ENCODE data around the gene PNKD. TPM values are rescaled to one million over a fixed set of nuclear protein-coding genes. Genes with fewer than 3 reads are reported as not detected.

The PNKD gene
- total and polyA plus RNA-seq, 11 donors, result 53.8 to 146 (median 72.5) TPM

DNA sequence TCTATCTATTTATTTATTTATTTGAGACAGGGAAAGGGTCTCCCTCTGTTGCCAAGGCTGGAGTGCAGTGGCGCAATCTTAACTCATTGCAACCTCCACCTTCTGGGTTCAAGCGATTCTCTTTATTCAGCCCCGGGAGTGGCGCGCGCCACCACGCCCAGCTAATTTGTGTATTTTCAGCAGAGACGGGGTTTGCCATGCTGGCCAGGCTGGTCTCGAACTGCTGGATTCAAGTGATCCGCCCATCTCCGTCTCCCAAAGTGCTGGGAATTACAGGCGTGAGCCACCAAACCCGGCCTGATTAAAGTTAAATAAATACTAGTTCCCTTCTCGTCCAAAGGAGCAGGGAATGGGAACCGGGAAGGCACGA is 125.1 kb downstream of the PNKD start:
- no peaks in the 10 kb centered on the region for H3K27me3 ChIP-seq
- intact Hi-C loops (cut with DNase I), result loop anchor here in 7 of 10 donors (2.0 to 10.0 kb wide), 8 partner anchors 27 to 211 kb away; partner anchors contain the start of genes AAMP (in 3 of the 7), PNKD (in 3 of the 7) and ARPC2 (in 1 of the 7)
- peak overlapping the region; percentile 99 to 100 (median 100) for H3K27ac ChIP-seq
- 33 to 40% (median 38%) methylated on average over 16 of the region's 16 CpGs for WGBS, 4 donors
- TF ChIP-seq POLR2A (IDR thresholded peaks at IDR 0.05), result no peak
- TF ChIP-seq, protein P1, sequence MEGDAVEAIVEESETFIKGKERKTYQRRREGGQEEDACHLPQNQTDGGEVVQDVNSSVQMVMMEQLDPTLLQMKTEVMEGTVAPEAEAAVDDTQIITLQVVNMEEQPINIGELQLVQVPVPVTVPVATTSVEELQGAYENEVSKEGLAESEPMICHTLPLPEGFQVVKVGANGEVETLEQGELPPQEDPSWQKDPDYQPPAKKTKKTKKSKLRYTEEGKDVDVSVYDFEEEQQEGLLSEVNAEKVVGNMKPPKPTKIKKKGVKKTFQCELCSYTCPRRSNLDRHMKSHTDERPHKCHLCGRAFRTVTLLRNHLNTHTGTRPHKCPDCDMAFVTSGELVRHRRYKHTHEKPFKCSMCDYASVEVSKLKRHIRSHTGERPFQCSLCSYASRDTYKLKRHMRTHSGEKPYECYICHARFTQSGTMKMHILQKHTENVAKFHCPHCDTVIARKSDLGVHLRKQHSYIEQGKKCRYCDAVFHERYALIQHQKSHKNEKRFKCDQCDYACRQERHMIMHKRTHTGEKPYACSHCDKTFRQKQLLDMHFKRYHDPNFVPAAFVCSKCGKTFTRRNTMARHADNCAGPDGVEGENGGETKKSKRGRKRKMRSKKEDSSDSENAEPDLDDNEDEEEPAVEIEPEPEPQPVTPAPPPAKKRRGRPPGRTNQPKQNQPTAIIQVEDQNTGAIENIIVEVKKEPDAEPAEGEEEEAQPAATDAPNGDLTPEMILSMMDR (IDR thresholded peaks at IDR 0.05), result no peak
- ATAC-seq (no peak), DNase-seq (peak in 1 of 5 donors; percentile 51)
- H3K4me1 ChIP-seq, result peaks cover 0 to 50% (median 24%) of the 10 kb centered on the region in 12 donors
- H3K36me3 ChIP-seq, result no peaks in the 10 kb centered on the region
- no peaks in the 10 kb centered on the region for H3K9me3 ChIP-seq
- peak overlapping the region in 11 of 12 donors; percentile 63 to 100 (median 98) for H3K4me3 ChIP-seq

- intact Hi-C loops (cut with DNase I), result loop anchor here in 9 of 10 donors (1.0 to 10.0 kb wide), 14 partner anchors 10 to 211 kb away; partner anchors contain the start of genes AAMP (in 4 of the 9), PNKD (in 4 of the 9), TMBIM1 (in 2 of the 9) and ARPC2 (in 1 of the 9)
- H3K27me3 ChIP-seq, result no peaks in the 10 kb centered on the region
- peaks cover 0 to 1% (median 0%) of the 10 kb centered on the region in 9 donors for H3K36me3 ChIP-seq
- H3K27ac ChIP-seq, result peak overlapping the region; percentile 99 to 100 (median 100)
- H3K9me3 ChIP-seq, result no peaks in the 10 kb centered on the region
- DNase-seq (peak; percentile 95 to 98 (median 95)), ATAC-seq (peak; percentile 70 to 80 (median 74))
- peaks cover 0 to 52% (median 28%) of the 10 kb centered on the region in 12 donors for H3K4me1 ChIP-seq
- H3K4me3 ChIP-seq, result peak overlapping the region; percentile 63 to 100 (median 96)
- WGBS, 4 donors, result 0 to 1% (median 0%) methylated on average over 17 to 57 of the region's 57 CpGs
- peak in 1 of 2 donors; percentile 59 for TF ChIP-seq POLR2A (IDR thresholded peaks at IDR 0.05)
- TF ChIP-seq, protein P1 (IDR thresholded peaks at IDR 0.05), result peak; percentile 83 to 99 (median 94)
These were observed 125.7 kb downstream of the PNKD start for GRCh38 chr2:218395826-218396687.

Small RNAs within 50 kb of the gene (microRNA-seq; reads per million reads assigned to microRNA genes)
- gene MIR6513, result 1.5 to 6.0 (median 3.5) reads per million in 4 donors
- gene MIR6810, result 0 to 0.77 (median 0.69) reads per million in 4 donors

Other genes starting within 250 kb of the PNKD start
- gene RUFY4, start 201.3 kb upstream of the PNKD start, total RNA-seq, result 1 to 10 TPM in 1 of 9 donors, under 1 TPM in 2, not detected in 6; 0.11 to 1.0 (median 0.14) TPM
- gene RUFY4, start 201.3 kb upstream of the PNKD start, polyA plus RNA-seq, result not detected
- gene CXCR2, start 144.5 kb upstream of the PNKD start, total RNA-seq, result 1 to 10 TPM in 2 of 9 donors, under 1 TPM in 7; 0.27 to 2.0 (median 0.56) TPM
- gene CXCR2, start 144.5 kb upstream of the PNKD start, polyA plus RNA-seq, result under 1 TPM; 0.11 to 0.19 TPM
- 1 to 10 TPM in 2 of 9 donors, under 1 TPM in 7; 0.23 to 1.9 (median 0.59) TPM for gene CXCR1, start 103.6 kb upstream of the PNKD start, total RNA-seq
- gene CXCR1, start 103.6 kb upstream of the PNKD start, polyA plus RNA-seq, result under 1 TPM; 0.08 to 0.22 TPM
- gene ARPC2, start 53.3 kb upstream of the PNKD start, total RNA-seq, result 100 to 1,000 TPM; 126 to 278 (median 139) TPM
- 100 to 1,000 TPM in 1 of 2 donors, 10 to 100 TPM in 1; 64.9 to 223 TPM for gene ARPC2, start 53.3 kb upstream of the PNKD start, polyA plus RNA-seq
- gene GPBAR1, start 9.5 kb upstream of the PNKD start, total RNA-seq, result 1 to 10 TPM in 6 of 9 donors, under 1 TPM in 3; 0.52 to 4.7 (median 1.2) TPM
- gene GPBAR1, start 9.5 kb upstream of the PNKD start, polyA plus RNA-seq, result 1 to 10 TPM in 1 of 2 donors, under 1 TPM in 1; 1.00 to 1.8 TPM
- 100 to 1,000 TPM in 2 of 9 donors, 10 to 100 TPM in 7; 51.6 to 127 (median 58.0) TPM for gene AAMP, start 382 bp upstream of the PNKD start, total RNA-seq
- gene AAMP, start 382 bp upstream of the PNKD start, polyA plus RNA-seq, result 100 to 1,000 TPM in 1 of 2 donors, 10 to 100 TPM in 1; 58.6 to 150 TPM
- gene TMBIM1, start 22.0 kb downstream of the PNKD start, total RNA-seq, result 100 to 1,000 TPM in 7 of 9 donors, 10 to 100 TPM in 2; 89.1 to 173 (median 126) TPM
- gene TMBIM1, start 22.0 kb downstream of the PNKD start, polyA plus RNA-seq, result 100 to 1,000 TPM in 1 of 2 donors, 10 to 100 TPM in 1; 41.8 to 208 TPM
- under 1 TPM in 1 of 9 donors, not detected in 8; 0.18 TPM for gene CATIP, start 86.3 kb downstream of the PNKD start, total RNA-seq
- gene CATIP, start 86.3 kb downstream of the PNKD start, polyA plus RNA-seq, result under 1 TPM in 1 of 2 donors, not detected in 1; 0.07 TPM
- gene SLC11A1, start 111.8 kb downstream of the PNKD start, total RNA-seq, result 10 to 100 TPM in 2 of 9 donors, 1 to 10 TPM in 6, under 1 TPM in 1; 0.96 to 31.0 (median 4.3) TPM
- 1 to 10 TPM; 4.5 to 8.9 TPM for gene SLC11A1, start 111.8 kb downstream of the PNKD start, polyA plus RNA-seq
- gene CTDSP1, start 129.3 kb downstream of the PNKD start, total RNA-seq, result 100 to 1,000 TPM in 2 of 9 donors, 10 to 100 TPM in 7; 67.4 to 115 (median 93.8) TPM
- gene CTDSP1, start 129.3 kb downstream of the PNKD start, polyA plus RNA-seq, result 100 to 1,000 TPM in 1 of 2 donors, 10 to 100 TPM in 1; 74.4 to 121 TPM
- gene VIL1, start 148.6 kb downstream of the PNKD start, total RNA-seq, result not detected
- under 1 TPM; 0.04 to 0.07 TPM for gene VIL1, start 148.6 kb downstream of the PNKD start, polyA plus RNA-seq

Data from heart left ventricle (tissue), 16 donors.